OCI-LY3 (cell line): ENCODE results near the gene C3AR1.

ENCODE experiments used
- H2AFZ ChIP-seq: fragments of 200-600, 300-600 bp; shearing (Covaris generic); 2 replicates; pipeline ENCODE4 v1.6.0; 2014; ENCODE audit warnings: antibody characterized with exemption, low read depth, low read length
- H3K27ac ChIP-seq: fragments of 200-600, 300-600 bp; sonication (generic); 2 replicates; pipeline ENCODE4 v1.5.1; 2014; ENCODE audit warnings: mild to moderate bottlenecking, low read length, moderate library complexity, mixed read lengths
- H3K27me3 ChIP-seq: fragments of 200-600, 300-600 bp; sonication (generic); 2 replicates; pipeline ENCODE4 v1.6.1; 2014; ENCODE audit warnings: low read depth, low read length, mixed read lengths
- H3K36me3 ChIP-seq: fragments of 200-600, 300-600 bp; sonication (generic); replicated peaks from 2 replicates; pipeline ENCODE3; 2014; ENCODE audit warnings: low read depth, low read length, mixed read lengths
- H3K4me1 ChIP-seq: fragments of 300-600, 200-600 bp; sonication (generic); 2 replicates; pipeline ENCODE4 v1.6.1; 2014; ENCODE audit warnings: low read length, mixed read lengths
- H3K4me2 ChIP-seq: fragments of 200-600, 300-600 bp; sonication (generic); 2 replicates; pipeline ENCODE4 v1.6.1; 2014; ENCODE audit warnings: low read length, mixed read lengths
- H3K4me3 ChIP-seq: fragments of 300-600, 200-600 bp; sonication (generic); 2 replicates; pipeline ENCODE4 v1.5.1; 2014; ENCODE audit warnings: antibody characterized with exemption, mild to moderate bottlenecking, low read length, moderate library complexity
- H3K79me2 ChIP-seq: fragments of 300-600, 200-600 bp; shearing (Covaris generic); 2 replicates; pipeline ENCODE4 v1.6.1; 2014; ENCODE audit warnings: mild to moderate bottlenecking, low read length, mixed read lengths
- H3K9ac ChIP-seq: fragments of 300-600, 200-600 bp; shearing (Covaris generic); 2 replicates; pipeline ENCODE4 v1.6.0; 2014; ENCODE audit warnings: mild to moderate bottlenecking, low read length, moderate library complexity
- H3K9me3 ChIP-seq: fragments of 200-600, 300-600 bp; shearing (Covaris generic); 2 replicates; pipeline ENCODE4 v1.6.1; 2014; ENCODE audit warnings: low read length, mixed read lengths; ENCODE audit not compliant: insufficient read depth
- H4K20me1 ChIP-seq: fragments of 200-600, 300-600 bp; sonication (generic); 2 replicates; pipeline ENCODE4 v1.6.1; 2016; ENCODE audit warnings: low read length, mixed read lengths; ENCODE audit not compliant: insufficient read depth
- EZH2phosphoT487 ChIP-seq: fragments of 200-600 bp; shearing (Covaris generic); IDR thresholded peaks from 2 replicates; pipeline ENCODE4 v1.6.1; 2018; ENCODE audit warnings: antibody characterized with exemption, mixed run types, low read depth
- TF ChIP-seq, protein P1 (sequence below): fragments of 200-600, 300-600 bp; sonication (generic); IDR thresholded peaks from 2 replicates; pipeline ENCODE4 v1.5.1; 2014; ENCODE audit warnings: antibody characterized with exemption, low read length, low read depth

Gene C3AR1

DNA sequence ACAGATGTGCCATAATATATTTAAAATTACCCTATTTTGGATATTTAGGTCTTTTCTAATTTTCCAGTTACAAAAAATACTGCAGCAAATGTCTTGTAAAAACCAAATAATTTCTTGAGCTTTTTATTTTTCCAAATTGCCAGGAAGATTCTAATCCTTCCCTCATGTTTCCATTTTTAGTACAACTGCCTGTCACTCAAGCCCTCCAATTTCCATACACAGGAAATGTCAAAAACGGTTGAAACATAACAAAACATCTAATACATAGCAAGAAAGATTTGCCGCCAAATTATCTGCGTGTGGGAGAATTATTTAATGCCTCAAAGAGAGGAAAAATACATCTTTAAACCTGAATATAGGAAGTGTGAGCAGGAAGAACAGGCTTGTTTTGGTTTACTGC lies 36.0 kb downstream of the C3AR1 start:
- H3K4me1 ChIP-seq = peaks cover 21% of the 10 kb centered on the region
- H3K4me2 ChIP-seq = no peak overlapping the region
- H3K9ac ChIP-seq = no peak overlapping the region
- no peak overlapping the region for H2AFZ ChIP-seq
- no peak overlapping the region for H3K27ac ChIP-seq
- 0 out of 2 replicates have a peak, but pooled peaks cover 5% of the 10 kb centered on the region for H3K79me2 ChIP-seq
- no peak for TF ChIP-seq EZH2phosphoT487
- TF ChIP-seq, protein P1, sequence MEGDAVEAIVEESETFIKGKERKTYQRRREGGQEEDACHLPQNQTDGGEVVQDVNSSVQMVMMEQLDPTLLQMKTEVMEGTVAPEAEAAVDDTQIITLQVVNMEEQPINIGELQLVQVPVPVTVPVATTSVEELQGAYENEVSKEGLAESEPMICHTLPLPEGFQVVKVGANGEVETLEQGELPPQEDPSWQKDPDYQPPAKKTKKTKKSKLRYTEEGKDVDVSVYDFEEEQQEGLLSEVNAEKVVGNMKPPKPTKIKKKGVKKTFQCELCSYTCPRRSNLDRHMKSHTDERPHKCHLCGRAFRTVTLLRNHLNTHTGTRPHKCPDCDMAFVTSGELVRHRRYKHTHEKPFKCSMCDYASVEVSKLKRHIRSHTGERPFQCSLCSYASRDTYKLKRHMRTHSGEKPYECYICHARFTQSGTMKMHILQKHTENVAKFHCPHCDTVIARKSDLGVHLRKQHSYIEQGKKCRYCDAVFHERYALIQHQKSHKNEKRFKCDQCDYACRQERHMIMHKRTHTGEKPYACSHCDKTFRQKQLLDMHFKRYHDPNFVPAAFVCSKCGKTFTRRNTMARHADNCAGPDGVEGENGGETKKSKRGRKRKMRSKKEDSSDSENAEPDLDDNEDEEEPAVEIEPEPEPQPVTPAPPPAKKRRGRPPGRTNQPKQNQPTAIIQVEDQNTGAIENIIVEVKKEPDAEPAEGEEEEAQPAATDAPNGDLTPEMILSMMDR = no peak
- H3K36me3 ChIP-seq = no peaks in the 10 kb centered on the region
- H3K27me3 ChIP-seq = peaks cover 6% of the 10 kb centered on the region
- H3K9me3 ChIP-seq = no peaks in the 10 kb centered on the region
- H3K4me3 ChIP-seq = no peak overlapping the region
- H4K20me1 ChIP-seq = no peaks in the 10 kb centered on the region

DNA sequence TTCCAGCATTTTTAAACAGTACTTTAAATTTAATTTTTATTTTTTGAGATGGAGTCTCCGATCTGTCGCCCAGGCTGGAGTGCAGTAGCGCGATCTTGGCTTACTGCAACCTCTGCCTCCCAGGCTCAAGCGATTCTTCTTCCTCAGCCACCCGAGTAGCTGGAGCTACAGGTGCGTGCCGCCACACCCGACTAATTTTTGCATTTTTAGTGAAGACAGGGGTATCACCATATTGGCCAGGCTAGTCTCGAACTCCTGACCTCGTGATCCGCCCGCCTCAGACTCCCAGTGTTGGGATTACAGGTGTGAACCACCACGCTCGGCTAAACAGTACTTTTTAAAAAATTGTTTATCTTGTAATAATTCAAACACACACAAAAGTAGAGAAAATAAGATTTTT lies 37.9 kb downstream of the C3AR1 start:
- peaks cover 6% of the 10 kb centered on the region for H3K27me3 ChIP-seq
- H3K4me2 ChIP-seq = no peak overlapping the region
- H4K20me1 ChIP-seq = no peaks in the 10 kb centered on the region
- no peak overlapping the region for H3K4me3 ChIP-seq
- H3K36me3 ChIP-seq = no peaks in the 10 kb centered on the region
- no peak overlapping the region for H3K27ac ChIP-seq
- H2AFZ ChIP-seq = no peak overlapping the region
- no peaks in the 10 kb centered on the region for H3K9me3 ChIP-seq
- TF ChIP-seq, protein P1 = no peak
- TF ChIP-seq EZH2phosphoT487 = no peak
- H3K79me2 ChIP-seq = 0 out of 2 replicates have a peak, but pooled peaks cover 5% of the 10 kb centered on the region
- H3K4me1 ChIP-seq = peaks cover 6% of the 10 kb centered on the region
- no peak overlapping the region for H3K9ac ChIP-seq

DNA sequence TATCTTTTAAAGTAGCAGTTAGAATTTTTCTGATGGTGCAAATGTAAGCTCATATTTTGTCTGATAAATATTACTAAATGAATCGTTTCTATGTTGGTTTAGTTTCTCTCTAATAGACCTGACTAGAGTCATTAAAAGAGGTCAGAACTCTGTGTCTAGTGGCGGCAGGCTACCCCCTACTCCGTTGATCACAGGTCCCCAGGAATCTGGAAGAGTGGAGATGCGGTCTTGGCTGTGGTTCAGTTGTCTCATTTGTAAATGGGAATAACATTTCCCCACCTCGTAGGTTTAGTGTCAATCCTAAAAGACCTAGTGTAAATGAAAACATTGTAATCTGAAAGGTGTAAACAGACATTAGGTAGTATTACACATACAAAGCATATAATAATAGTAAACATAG lies 38.3 kb downstream of the C3AR1 start:
- Histone ChIP-seq H2AFZ (no peak overlapping the region), H4K20me1 (no peaks in the 10 kb centered on the region), H3K4me3 (no peak overlapping the region), H3K36me3 (no peaks in the 10 kb centered on the region), H3K4me1 (peaks cover 4% of the 10 kb centered on the region), H3K9me3 (no peaks in the 10 kb centered on the region), H3K27me3 (peaks cover 6% of the 10 kb centered on the region), H3K79me2 (0 out of 2 replicates have a peak, but pooled peaks cover 2% of the 10 kb centered on the region), H3K9ac (no peak overlapping the region), H3K4me2 (no peak overlapping the region), H3K27ac (no peak overlapping the region)
- TF ChIP-seq, protein P1 = no peak
- TF ChIP-seq EZH2phosphoT487 = no peak

DNA sequence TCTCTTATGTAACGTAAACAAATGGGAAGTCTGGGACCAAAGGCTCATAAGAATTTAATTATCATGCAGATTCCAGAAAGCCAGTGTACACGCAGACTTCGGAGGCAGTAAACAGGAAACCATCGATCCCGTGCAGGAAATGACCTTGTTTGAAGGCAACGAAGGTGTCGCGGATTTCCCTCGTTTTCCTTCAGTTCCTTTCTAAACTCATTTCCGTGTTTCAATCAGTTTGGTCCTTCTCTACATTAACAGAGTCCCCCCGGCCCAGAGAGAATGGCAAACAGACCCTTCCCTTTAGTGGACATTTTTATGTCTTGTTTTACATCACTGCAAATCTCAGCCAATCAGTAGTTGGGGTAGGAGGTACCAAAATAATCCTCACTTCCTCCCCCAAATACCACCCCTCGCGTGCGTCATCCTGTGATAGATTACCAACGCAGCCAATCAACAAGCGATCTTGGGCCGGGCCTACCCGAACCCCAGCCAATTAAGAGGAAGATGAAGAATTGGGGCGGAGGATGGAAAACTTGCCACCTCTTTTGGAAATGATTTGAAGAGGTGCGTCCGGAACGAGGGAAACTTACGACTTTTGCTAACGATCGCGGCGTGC lies 39.8 kb downstream of the C3AR1 start:
- no peaks in the 10 kb centered on the region for H3K9me3 ChIP-seq

More for the DNA sequence above, 39.8 kb downstream of the C3AR1 start:
- H3K9ac ChIP-seq = peak overlapping the region; percentile 95
- peak overlapping the region; percentile 81 for H2AFZ ChIP-seq
- H3K27ac ChIP-seq = peak overlapping the region; percentile 84
- peaks cover 6% of the 10 kb centered on the region for H3K27me3 ChIP-seq
- H3K4me1 ChIP-seq = no peaks in the 10 kb centered on the region
- H3K4me2 ChIP-seq = peak overlapping the region; percentile 88
- no peaks in the 10 kb centered on the region for H3K36me3 ChIP-seq
- H4K20me1 ChIP-seq = no peaks in the 10 kb centered on the region
- no peaks in the 10 kb centered on the region for H3K79me2 ChIP-seq
- TF ChIP-seq, protein P1 = no peak
- H3K4me3 ChIP-seq = peak overlapping the region; percentile 93
